IgD-negative memory B cell (primary cell): ENCODE measurements around the gene GRSF1. TPM values are rescaled to one million over a fixed set of nuclear protein-coding genes. Genes with fewer than 3 reads are reported as not detected.
A peak's percentile ranks its signal among the peaks of the same experiment; 100 is the strongest.
"Not testable (repeated sequence)": the region's sequence is repeated elsewhere in the genome, so short reads cannot be mapped to it uniquely, and the experiment has no call there.

Experiments
- H3K27ac Mint-ChIP-seq, 3 donors: one replicate each; pipeline ENCODE4 v1.8.0; 2020 to 2022; ENCODE audit warnings: mild to moderate bottlenecking in 3 of 3, mixed read lengths in 3 of 3, moderate library complexity in 1 of 3
- H3K27me3 Mint-ChIP-seq: one replicate; pipeline ENCODE4 v1.8.0; 2021; ENCODE audit warnings: mixed read lengths
- H3K36me3 Mint-ChIP-seq: one replicate; pipeline ENCODE4 v1.8.0; 2020; ENCODE audit warnings: mild to moderate bottlenecking, mixed read lengths
- H3K4me1 Mint-ChIP-seq, 3 donors: one replicate each; pipeline ENCODE4 v1.8.0; 2020 to 2022; ENCODE audit warnings: mixed read lengths in 3 of 3, mild to moderate bottlenecking in 1 of 3
- H3K4me3 Mint-ChIP-seq, 4 donors: one replicate each; pipeline ENCODE4 v1.8.0; 2020 to 2022; ENCODE audit warnings: mild to moderate bottlenecking in 4 of 4, mixed read lengths in 4 of 4, moderate library complexity in 3 of 4
- H3K9me3 Mint-ChIP-seq, 3 donors: one replicate each; pipeline ENCODE4 v1.8.0; 2020 to 2021; ENCODE audit warnings: mixed read lengths in 3 of 3, mild to moderate bottlenecking in 1 of 3
- polyA plus RNA-seq: library from polyadenylated mRNA; unstranded; fragments of 300-500 nt; fragmentation: Illumina TruSeq; gene quantifications from one replicate; pipeline ENCODE4 v1.2.3, GENCODE V29; 2021

Gene GRSF1
- polyA plus RNA-seq, 1 donor from 2014 or later = 61.5 TPM

DNA sequence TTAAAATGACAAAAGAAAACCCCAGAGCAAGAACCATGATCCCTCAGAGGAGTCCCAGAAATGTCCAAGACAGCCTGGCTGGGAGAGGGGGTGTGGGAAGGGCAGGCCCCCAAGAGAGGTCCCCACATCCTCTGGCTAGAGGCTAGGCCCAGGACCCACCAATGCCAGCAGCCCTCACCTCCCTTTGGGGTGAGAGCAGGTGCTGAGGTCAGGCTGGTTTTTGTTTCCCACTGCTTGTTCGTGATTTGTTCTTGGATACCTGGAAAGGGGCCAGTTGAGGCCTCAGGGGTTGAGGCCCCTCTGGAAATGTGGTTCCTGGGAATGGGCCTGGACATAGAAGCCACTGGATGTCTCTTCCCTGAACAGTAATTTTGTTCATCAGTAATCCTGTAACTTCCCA lies 2.3 kb upstream of the GRSF1 start:
- Mint-ChIP-seq H3K36me3 (peaks cover under 1% of the 10 kb centered on the region), H3K4me1 (peaks cover 18 to 37% (median 27%) of the 10 kb centered on the region in 3 donors), H3K9me3 (no peaks in the 10 kb centered on the region)

DNA sequence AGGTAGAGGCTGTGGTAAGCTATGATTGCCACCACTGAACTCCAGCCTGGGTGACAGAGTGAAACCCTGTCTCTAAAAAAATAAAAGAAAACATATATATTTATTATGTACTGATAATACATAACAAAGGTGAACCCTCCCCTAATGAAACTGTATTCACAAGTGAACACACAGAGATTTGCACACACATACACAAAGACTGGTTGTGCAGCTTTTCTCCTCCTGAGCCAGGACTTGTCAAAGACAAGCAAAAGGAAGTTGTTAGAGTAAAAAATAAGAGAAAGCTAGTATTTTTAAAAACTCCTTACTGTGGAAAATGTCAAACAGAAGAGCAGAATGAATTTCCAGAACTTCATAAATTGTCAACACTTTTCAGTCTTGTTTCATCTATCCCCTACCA lies 1.5 kb upstream of the GRSF1 start:
- Mint-ChIP-seq H3K9me3 (no peaks in the 10 kb centered on the region), H3K4me1 (peaks cover 23 to 44% (median 33%) of the 10 kb centered on the region in 3 donors), H3K36me3 (no peaks in the 10 kb centered on the region), H3K4me3 (peak overlapping the region in 1 of 4 donors; percentile 71), H3K27me3 (no peaks in the 10 kb centered on the region), H3K27ac (peak overlapping the region; percentile 15 to 55 (median 18))

More for the DNA sequence above, 2.3 kb upstream of the GRSF1 start:
- Mint-ChIP-seq H3K27ac (peak overlapping the region in 2 of 3 donors; percentile 55 to 89), H3K27me3 (no peaks in the 10 kb centered on the region), H3K4me3 (peak overlapping the region in 1 of 4 donors; percentile 71)

DNA sequence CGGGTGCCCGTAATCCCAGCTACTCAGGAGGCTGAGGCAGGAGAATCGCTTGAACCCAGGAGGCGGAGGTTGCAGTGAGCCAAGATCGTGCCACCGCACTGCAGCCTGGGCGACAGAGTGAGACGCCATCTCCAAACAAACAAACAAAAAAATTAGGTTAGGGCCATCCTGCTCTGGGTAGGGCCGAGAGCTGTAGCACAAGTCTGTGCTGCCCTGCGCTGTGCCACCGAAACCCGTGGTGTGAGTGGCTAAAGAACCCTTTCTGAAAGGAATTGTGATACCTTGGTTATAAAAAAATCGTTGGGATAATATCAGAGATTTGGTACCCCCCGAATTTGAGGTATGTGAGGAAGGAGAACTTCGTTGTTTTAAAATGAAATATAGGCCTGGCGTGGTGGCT lies 941 bp upstream of the GRSF1 start:
- Mint-ChIP-seq H3K4me1 (peaks cover 23 to 44% (median 35%) of the 10 kb centered on the region in 3 donors), H3K4me3 (peak overlapping the region in 1 of 4 donors; percentile 71), H3K27ac (peak overlapping the region in 1 of 3 donors; percentile 15)
- not testable (repeated sequence) for H3K36me3 Mint-ChIP-seq, H3K9me3 Mint-ChIP-seq, H3K27me3 Mint-ChIP-seq

DNA sequence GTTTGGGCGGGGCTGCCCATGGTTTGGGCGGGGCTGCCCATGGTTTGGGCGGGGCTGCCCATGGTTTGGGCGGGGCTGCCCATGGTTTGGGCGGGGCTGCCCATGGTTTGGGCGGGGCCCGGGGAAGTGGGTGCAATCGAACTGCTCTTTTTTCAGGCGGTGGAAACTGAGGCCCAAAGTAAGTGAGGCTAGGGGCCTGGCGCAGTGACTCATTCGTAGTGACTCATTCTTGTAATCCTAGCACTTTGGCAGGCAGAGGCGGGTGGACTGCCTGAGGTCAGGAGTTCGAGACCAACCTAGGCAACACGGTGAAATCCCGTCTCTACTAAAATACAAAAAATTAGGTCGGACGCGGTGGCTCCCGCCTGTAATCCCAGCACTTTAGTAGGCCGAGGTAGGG lies 447 bp upstream of the GRSF1 start:
- Mint-ChIP-seq H3K4me1 (peaks cover 23 to 44% (median 35%) of the 10 kb centered on the region in 3 donors), H3K4me3 (peak overlapping the region in 3 of 4 donors; percentile 22 to 99 (median 75)), H3K27ac (peak overlapping the region in 1 of 3 donors; percentile 96)
- not testable (repeated sequence) for H3K27me3 Mint-ChIP-seq, H3K9me3 Mint-ChIP-seq, H3K36me3 Mint-ChIP-seq

DNA sequence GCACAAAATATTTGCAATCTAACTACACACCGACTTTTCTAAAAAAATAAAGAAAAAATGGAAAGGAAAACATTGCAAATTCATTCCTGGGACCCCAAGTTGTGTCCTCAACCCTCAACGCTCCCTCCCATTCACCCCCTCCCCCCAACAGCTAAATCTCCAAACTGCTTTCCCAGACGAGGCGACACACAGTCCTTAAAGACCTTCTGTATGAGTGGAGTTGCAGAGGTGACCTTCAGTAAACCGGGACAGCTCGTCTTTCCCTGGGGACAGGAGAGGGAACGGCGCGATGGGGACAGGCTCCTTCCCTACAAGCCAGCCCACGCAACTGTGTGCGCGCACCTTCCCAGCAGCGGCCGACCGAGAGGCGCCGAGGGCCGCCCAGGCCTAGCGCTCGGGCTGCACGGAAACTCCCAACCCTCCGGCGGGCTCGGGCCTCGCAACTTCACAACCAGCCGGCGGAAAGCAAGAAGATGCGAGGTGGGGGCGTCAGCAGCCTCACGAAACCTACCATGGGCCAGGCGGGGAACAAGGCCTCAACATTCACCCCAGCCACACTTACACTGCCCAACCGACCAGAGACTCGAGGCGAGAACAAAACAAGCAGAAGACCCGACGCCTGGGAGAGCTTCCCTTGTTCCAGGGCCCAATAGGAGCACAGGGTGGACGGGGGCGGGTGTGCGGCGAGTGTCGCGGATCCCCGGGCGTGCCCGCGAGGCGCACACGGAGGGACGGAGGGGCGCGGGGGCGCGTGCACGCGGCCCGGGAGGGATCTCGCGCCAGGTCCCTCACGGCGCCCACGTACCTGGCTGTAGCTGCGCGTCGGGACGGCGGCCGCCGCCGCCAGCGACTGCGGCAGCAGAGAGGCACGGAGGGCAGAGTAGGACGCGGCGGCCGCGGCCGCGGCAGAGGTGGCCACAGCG lies 763 bp downstream of the GRSF1 start:
- no peaks in the 10 kb centered on the region for H3K27me3 Mint-ChIP-seq
- H3K36me3 Mint-ChIP-seq = peaks cover 3% of the 10 kb centered on the region
- peak overlapping the region; percentile 91 to 97 (median 96) for H3K27ac Mint-ChIP-seq
- H3K9me3 Mint-ChIP-seq = no peaks in the 10 kb centered on the region
- H3K4me3 Mint-ChIP-seq = peak overlapping the region; percentile 94 to 99 (median 97)
- H3K4me1 Mint-ChIP-seq = peaks cover 18 to 33% (median 27%) of the 10 kb centered on the region in 3 donors

DNA sequence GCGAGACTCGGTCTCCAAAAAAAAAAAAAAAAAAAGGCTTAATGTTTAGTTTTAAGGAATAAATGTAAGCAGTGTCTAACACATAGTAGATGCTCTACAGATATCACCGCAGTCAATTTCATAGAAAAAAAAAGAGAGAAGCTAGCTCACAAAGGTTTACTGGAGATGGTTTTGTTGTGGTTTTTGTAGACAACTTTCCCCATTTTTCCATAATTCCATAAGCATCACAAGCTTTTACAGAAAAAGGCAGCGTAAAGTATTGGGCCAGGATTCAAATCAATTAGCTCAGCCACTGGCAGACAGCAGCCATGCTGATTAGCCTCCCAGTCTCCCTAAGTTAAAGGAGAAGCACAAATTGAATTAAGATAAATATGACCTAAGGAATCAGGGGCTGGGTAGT lies 1.5 kb downstream of the GRSF1 start:
- Mint-ChIP-seq H3K4me3 (peak overlapping the region; percentile 94 to 99 (median 97)), H3K27ac (peak overlapping the region; percentile 91 to 97 (median 96)), H3K36me3 (peaks cover 3% of the 10 kb centered on the region), H3K4me1 (peaks cover 18 to 32% (median 27%) of the 10 kb centered on the region in 3 donors), H3K27me3 (no peaks in the 10 kb centered on the region), H3K9me3 (no peaks in the 10 kb centered on the region)

DNA sequence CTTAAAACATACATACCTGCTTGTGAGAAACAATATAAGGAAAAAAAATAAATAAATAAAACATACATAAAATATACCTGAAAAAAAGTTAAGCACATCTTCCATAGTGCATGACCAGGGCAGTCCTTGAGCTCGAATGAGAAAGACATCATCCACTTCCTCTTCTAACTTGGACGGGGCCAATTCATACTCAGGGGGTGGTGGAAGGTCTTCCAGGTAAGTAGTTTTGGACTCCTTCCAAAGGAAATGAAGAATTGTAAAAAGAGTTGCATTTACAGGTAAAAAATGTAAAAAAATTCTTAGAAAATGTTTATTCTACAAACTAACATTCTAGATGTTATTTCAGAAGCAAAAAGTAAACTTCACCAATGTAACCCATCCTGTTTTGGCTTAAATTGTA lies 3.6 kb downstream of the GRSF1 start:
- H3K36me3 Mint-ChIP-seq = peaks cover 7% of the 10 kb centered on the region
- no peaks in the 10 kb centered on the region for H3K27me3 Mint-ChIP-seq

DNA sequence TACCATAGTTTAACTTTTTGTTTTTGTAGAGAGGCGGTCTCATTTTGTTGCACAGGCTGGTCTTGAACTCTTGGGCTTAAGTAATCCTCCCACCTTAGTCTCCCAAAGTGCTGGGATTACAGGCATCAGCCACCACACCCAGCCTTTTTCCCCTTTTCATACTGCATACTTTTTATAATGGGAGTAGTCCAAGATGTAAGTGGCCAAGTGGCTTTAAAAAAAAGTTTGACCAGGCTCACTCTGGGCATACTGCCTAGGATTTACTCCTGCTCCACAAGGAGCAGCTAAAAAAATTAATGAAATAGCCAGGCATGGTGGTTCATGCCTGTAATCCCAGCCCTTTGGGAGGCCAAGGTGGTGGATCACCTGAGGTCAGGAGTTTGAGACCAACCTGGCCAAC lies 6.0 kb downstream of the GRSF1 start:
- peaks cover 7% of the 10 kb centered on the region for H3K36me3 Mint-ChIP-seq
- no peaks in the 10 kb centered on the region for H3K27me3 Mint-ChIP-seq
- H3K4me3 Mint-ChIP-seq = no peak overlapping the region
- no peaks in the 10 kb centered on the region for H3K9me3 Mint-ChIP-seq
- peaks cover 13 to 16% (median 14%) of the 10 kb centered on the region in 3 donors for H3K4me1 Mint-ChIP-seq
- no peak overlapping the region for H3K27ac Mint-ChIP-seq

More for the DNA sequence above, 3.6 kb downstream of the GRSF1 start:
- Mint-ChIP-seq H3K4me1 (peaks cover 14 to 19% (median 19%) of the 10 kb centered on the region in 3 donors), H3K4me3 (peak overlapping the region in 1 of 4 donors; percentile 73), H3K9me3 (no peaks in the 10 kb centered on the region), H3K27ac (peak overlapping the region in 1 of 3 donors; percentile 61)

DNA sequence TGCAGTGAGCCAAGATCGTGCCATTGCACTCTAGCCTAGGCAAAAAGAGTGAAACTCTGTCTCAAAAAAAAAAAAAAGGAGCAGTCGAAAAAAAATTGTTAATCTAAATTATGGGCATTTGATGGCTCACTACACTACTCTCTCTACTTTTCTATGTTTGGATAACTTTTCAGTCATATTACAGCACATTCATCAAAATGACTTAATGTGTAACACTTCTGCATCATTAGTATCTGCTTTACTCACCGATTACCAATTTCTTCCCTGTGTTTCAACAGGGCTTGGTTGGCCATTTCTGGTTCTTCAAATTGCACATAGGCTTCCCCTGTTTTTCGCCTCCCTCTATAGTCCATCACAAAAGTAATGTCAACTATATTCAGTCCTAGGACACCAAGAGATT lies 8.4 kb downstream of the GRSF1 start:
- Mint-ChIP-seq H3K27me3 (no peaks in the 10 kb centered on the region), H3K4me3 (no peak overlapping the region), H3K27ac (no peak overlapping the region), H3K4me1 (peaks cover 0 to 3% (median 0%) of the 10 kb centered on the region in 3 donors), H3K36me3 (peaks cover 7% of the 10 kb centered on the region), H3K9me3 (no peaks in the 10 kb centered on the region)

DNA sequence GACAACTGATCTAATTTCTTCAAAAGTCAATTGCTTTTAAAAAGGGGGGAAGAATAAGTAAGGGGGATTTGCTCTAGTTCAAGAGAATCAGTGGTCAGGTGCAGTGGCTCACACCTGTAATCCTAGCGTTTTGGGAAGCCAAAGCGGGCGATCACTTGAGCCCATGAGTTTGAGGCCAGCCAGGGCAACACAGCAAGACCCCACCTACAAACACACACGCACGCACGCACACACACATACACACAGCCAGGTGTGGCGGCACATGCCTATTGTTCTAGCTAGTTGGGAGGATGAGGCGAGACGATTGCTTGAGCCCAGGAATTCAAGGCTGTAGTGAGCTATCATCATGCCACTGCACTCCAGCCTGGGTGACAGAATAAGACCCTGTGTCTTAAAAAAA lies 9.6 kb downstream of the GRSF1 start:
- H3K9me3 Mint-ChIP-seq = no peaks in the 10 kb centered on the region
- no peak overlapping the region for H3K27ac Mint-ChIP-seq
- H3K27me3 Mint-ChIP-seq = no peaks in the 10 kb centered on the region
- no peak overlapping the region for H3K4me3 Mint-ChIP-seq
- peaks cover 7% of the 10 kb centered on the region for H3K36me3 Mint-ChIP-seq
- peaks cover 0 to 1% (median 0%) of the 10 kb centered on the region in 3 donors for H3K4me1 Mint-ChIP-seq

DNA sequence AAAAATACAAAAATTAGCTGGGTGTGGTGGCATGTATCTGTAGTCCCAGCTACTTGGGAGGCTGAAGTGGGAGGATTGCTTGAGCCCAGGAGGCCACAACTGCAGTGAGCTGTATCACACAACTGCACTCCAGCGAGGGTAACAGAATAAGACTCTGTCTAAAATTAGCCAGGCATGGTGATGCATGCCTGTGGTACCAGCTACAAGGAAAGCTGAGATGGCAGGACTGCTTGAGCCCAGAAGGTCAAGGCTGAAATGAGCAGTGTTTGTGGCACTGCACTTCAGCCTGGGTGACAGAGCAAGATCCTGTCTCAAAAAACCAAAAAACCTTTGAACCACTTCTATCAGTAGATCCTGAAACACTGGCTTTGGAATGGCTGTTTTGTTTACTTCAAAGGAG lies 10.2 kb downstream of the GRSF1 start:
- H3K27me3 Mint-ChIP-seq = no peaks in the 10 kb centered on the region
- no peaks in the 10 kb centered on the region for H3K9me3 Mint-ChIP-seq
- H3K27ac Mint-ChIP-seq = no peak overlapping the region
- no peaks in the 10 kb centered on the region for H3K4me1 Mint-ChIP-seq
- H3K4me3 Mint-ChIP-seq = no peak overlapping the region
- peaks cover 4% of the 10 kb centered on the region for H3K36me3 Mint-ChIP-seq

DNA sequence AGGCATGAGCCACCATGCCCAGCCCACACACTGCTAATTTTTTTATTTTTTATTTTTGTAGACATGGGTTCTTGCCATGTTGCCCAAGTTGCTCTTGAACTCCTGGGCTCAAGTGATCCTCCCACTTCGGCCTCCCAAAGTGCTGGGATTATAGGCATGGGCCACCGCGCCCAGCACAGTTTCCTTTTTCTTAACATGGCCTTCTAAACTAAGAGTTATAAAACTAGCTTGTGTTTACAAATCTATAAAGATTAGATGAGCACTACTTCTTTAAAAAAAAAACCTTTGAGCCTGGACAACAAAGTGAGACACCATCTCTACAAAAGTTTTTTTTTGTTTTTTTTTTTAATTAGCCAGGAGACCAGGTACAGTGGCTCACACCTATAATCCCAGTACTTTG lies 10.7 kb downstream of the GRSF1 start:
- Mint-ChIP-seq H3K9me3 (no peaks in the 10 kb centered on the region), H3K4me1 (no peaks in the 10 kb centered on the region), H3K27me3 (no peaks in the 10 kb centered on the region), H3K36me3 (peaks cover 4% of the 10 kb centered on the region), H3K27ac (no peak overlapping the region), H3K4me3 (no peak overlapping the region)

DNA sequence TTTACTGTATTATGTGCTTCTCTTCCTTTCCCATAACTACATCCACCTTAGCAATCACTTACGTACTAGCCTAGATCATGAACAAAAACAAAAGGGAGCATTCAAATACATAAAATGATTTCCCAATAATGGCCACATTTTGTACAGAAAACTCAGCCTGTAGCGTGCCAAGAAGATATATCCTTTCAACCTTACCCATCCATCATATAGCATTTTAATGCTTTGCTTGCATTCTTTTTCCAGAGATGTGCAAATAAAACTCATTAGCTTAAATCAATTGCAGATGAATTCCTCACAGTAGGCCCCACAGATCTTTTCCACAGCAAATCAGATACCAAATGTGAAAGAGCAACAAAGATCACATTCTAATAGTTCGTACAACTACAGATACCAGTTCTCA lies 20.8 kb downstream of the GRSF1 start:
- Mint-ChIP-seq H3K4me1 (peaks cover 15 to 20% (median 16%) of the 10 kb centered on the region in 3 donors), H3K27ac (no peak overlapping the region), H3K36me3 (peaks cover 9% of the 10 kb centered on the region), H3K9me3 (no peaks in the 10 kb centered on the region), H3K27me3 (no peaks in the 10 kb centered on the region), H3K4me3 (no peak overlapping the region)

DNA sequence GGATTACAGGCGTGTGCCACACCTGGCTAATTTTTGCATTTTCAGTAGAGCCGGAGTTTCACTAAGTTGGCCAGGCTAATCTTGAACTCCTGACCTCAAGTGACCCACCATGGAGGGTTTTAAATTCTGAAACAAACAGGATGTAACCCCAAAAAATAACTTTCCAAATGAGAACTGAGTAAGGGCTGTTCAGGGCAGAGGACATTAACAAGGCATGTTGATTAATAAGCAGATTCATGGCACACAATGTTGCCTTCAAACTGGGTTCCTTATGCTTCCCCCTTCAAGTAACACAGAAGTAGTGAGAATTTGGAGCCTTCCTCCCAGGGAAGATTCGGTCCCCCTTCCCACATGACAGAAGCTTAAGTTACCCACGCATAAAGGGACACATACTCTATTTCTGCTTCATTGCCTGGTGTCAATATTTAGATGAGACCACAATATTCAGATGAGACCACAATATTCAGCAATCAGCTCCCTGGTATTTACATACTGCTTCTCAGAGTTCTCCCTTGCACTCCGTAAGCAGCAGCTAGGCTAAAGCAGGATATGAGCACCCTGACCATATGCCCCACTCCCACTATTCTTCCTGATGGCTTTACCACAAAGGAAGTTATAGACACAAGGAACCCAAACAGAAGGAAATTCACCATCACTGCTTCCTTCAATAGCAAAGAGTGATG lies 21.4 kb downstream of the GRSF1 start:
- H3K9me3 Mint-ChIP-seq = no peaks in the 10 kb centered on the region
- peaks cover 15 to 20% (median 16%) of the 10 kb centered on the region in 3 donors for H3K4me1 Mint-ChIP-seq
- peak overlapping the region in 2 of 3 donors; percentile 51 to 55 for H3K27ac Mint-ChIP-seq
- no peaks in the 10 kb centered on the region for H3K27me3 Mint-ChIP-seq
- H3K4me3 Mint-ChIP-seq = no peak overlapping the region
- peaks cover 7% of the 10 kb centered on the region for H3K36me3 Mint-ChIP-seq

DNA sequence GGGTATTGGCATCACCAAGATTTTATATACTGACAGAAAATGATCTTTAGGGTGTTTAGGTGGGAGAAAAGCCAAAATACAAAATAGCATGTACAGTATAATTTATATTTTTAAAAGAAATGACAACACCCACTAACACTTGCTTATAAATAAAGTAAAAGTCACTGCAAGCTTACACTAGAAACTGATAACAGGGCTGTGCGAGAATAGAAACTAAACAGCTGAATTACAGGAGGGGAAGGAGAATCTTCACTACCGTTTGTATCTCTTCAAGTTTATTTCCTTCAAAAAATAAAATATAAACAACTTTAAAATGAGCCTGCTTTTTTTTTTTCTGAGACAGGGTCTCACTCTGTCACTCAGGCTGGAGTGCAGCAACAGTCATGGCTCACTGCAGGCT lies 22.8 kb downstream of the GRSF1 start:
- peaks cover 16 to 20% (median 18%) of the 10 kb centered on the region in 3 donors for H3K4me1 Mint-ChIP-seq
- peaks cover 3% of the 10 kb centered on the region for H3K36me3 Mint-ChIP-seq
- H3K27ac Mint-ChIP-seq = no peak overlapping the region
- H3K4me3 Mint-ChIP-seq = no peak overlapping the region
- H3K27me3 Mint-ChIP-seq = no peaks in the 10 kb centered on the region
- H3K9me3 Mint-ChIP-seq = no peaks in the 10 kb centered on the region
